Measurements from ENCODE around the gene FUT6.

The FUT6 gene

GRCh38 chr19:5806905-5807304, 32.6 kb downstream of the FUT6 start:
- H3K27ac ChIP-seq, result no peak overlapping the region
- no peaks in the 10 kb centered on the region for H3K36me3 ChIP-seq
- DNase-seq, result no peak
- no peak overlapping the region for H3K4me3 ChIP-seq
- no peaks in the 10 kb centered on the region for H3K9me3 ChIP-seq
- intact Hi-C loops (cut with DNase I; ENCODE audit: low total_unique reads), result no loop called here
- peaks cover 0 to 19% (median 7%) of the 10 kb centered on the region in 4 donors for H3K4me1 ChIP-seq
- peaks cover 0 to 60% of the 10 kb centered on the region in 2 donors for H3K27me3 ChIP-seq
- no peak for TF ChIP-seq CTCF (IDR thresholded peaks at IDR 0.05)

GRCh38 chr19:5806133-5806489, 33.4 kb downstream of the FUT6 start:
- intact Hi-C loops (cut with DNase I; ENCODE audit: low total_unique reads), result no loop called here
- DNase-seq, result no peak
- Histone ChIP-seq H3K27ac (no peak overlapping the region), H3K4me3 (no peak overlapping the region), H3K27me3 (peaks cover 0 to 66% of the 10 kb centered on the region in 2 donors), H3K36me3 (no peaks in the 10 kb centered on the region), H3K9me3 (no peaks in the 10 kb centered on the region), H3K4me1 (peaks cover 0 to 20% (median 7%) of the 10 kb centered on the region in 4 donors)
- TF ChIP-seq CTCF (IDR thresholded peaks at IDR 0.05), result peak in 1 of 2 experiments; percentile 7

GRCh38 chr19:5805462-5806132, 33.9 kb downstream of the FUT6 start:
- H3K36me3 ChIP-seq, result no peaks in the 10 kb centered on the region
- TF ChIP-seq CTCF (IDR thresholded peaks at IDR 0.05), result peak in 1 of 2 experiments; percentile 40
- intact Hi-C loops (cut with DNase I; ENCODE audit: low total_unique reads), result loop anchor here (2.0 kb wide), 1 partner anchor 91 kb away; no protein-coding TSS in a partner anchor
- peaks cover 0 to 71% of the 10 kb centered on the region in 2 donors for H3K27me3 ChIP-seq
- no peak for DNase-seq
- H3K4me3 ChIP-seq, result no peak overlapping the region
- no peak overlapping the region for H3K27ac ChIP-seq
- peaks cover 0 to 20% (median 7%) of the 10 kb centered on the region in 4 donors for H3K4me1 ChIP-seq
- no peaks in the 10 kb centered on the region for H3K9me3 ChIP-seq

GRCh38 chr19:5804516-5805461, 34.7 kb downstream of the FUT6 start, which contains the start of gene NRTN:
Gene NRTN (plus strand): TSS chr19:5805067. CDS start chr19:5824166, 19,099 bp downstream.
- H3K4me1 ChIP-seq, result peaks cover 0 to 20% (median 7%) of the 10 kb centered on the region in 4 donors
- no peak for DNase-seq
- TF ChIP-seq CTCF (IDR thresholded peaks at IDR 0.05), result no peak
- intact Hi-C loops (cut with DNase I; ENCODE audit: low total_unique reads), result loop anchor here (2.0 kb wide), 1 partner anchor 92 kb away; no protein-coding TSS in a partner anchor
- no peaks in the 10 kb centered on the region for H3K9me3 ChIP-seq
- H3K4me3 ChIP-seq, result peak within 1 kb of the TSS in 1 of 2 donors; percentile 2
- H3K27ac ChIP-seq, result no peak within 1 kb of the TSS
- peaks cover 0 to 79% of the 10 kb centered on the region in 2 donors for H3K27me3 ChIP-seq
- H3K36me3 ChIP-seq, result no peaks in the 10 kb centered on the region

- TF ChIP-seq CTCF (IDR thresholded peaks at IDR 0.05), result peak; percentile 49 to 59
- no peaks in the 10 kb centered on the region for H3K36me3 ChIP-seq
- no peaks in the 10 kb centered on the region for H3K9me3 ChIP-seq
- peak overlapping the region in 1 of 2 donors; percentile 2 for H3K4me3 ChIP-seq
- intact Hi-C loops (cut with DNase I; ENCODE audit: low total_unique reads), result loop anchor here (2.0 kb wide), 1 partner anchor 93 kb away; no protein-coding TSS in a partner anchor
- DNase-seq, result peak; percentile 73 to 82
- no peak overlapping the region for H3K27ac ChIP-seq
- peaks cover 0 to 88% of the 10 kb centered on the region in 2 donors for H3K27me3 ChIP-seq
- H3K4me1 ChIP-seq, result peaks cover 0 to 20% (median 7%) of the 10 kb centered on the region in 4 donors
These were observed 35.6 kb downstream of the FUT6 start for GRCh38 chr19:5803752-5804515.
